ENCODE data around the gene TMEFF2.

The TMEFF2 gene

GRCh38 chr2:192013211-192013610, 181.5 kb downstream of the TMEFF2 start:
- no peak for TF ChIP-seq CTCF (IDR thresholded peaks at IDR 0.05; ENCODE audit: control insufficient read depth, extremely low read depth, insufficient read depth)
- DNase-seq (ENCODE audit: low read depth) = no peak
- H3K4me3 ChIP-seq (ENCODE audit: low read depth, low read length) = no peak overlapping the region

DNA sequence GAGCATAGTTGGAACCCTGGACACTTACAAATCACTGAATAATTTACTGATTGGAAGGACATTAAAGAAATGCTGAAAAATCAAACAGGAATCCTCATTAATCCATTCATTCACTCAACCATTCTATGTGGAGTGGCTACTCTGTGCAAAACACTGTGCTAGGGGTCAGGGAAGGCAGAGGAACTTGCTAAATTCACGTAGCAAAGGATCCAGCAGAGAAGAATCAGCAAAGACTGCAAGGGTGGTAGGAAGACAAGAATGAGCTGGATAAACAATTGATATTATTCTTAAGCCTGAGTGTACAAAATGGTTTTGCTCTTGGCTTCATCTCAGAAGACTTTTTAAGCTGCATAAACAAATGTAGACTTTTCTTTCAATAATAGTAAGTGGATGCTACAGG, 183.5 kb downstream of the TMEFF2 start:
- TF ChIP-seq CTCF (IDR thresholded peaks at IDR 0.05; ENCODE audit: control insufficient read depth, extremely low read depth, insufficient read depth) = no peak
- H3K4me3 ChIP-seq (ENCODE audit: low read depth, low read length) = no peak overlapping the region
- DNase-seq (ENCODE audit: low read depth) = no peak

GRCh38 chr2:192010073-192010472, 184.7 kb downstream of the TMEFF2 start:
- DNase-seq (ENCODE audit: low read depth) = no peak
- no peak for TF ChIP-seq CTCF (IDR thresholded peaks at IDR 0.05; ENCODE audit: control insufficient read depth, extremely low read depth, insufficient read depth)
- H3K4me3 ChIP-seq (ENCODE audit: low read depth, low read length) = no peak overlapping the region

- TF ChIP-seq CTCF (IDR thresholded peaks at IDR 0.05; ENCODE audit: control insufficient read depth, extremely low read depth, insufficient read depth) = no peak
- DNase-seq (ENCODE audit: low read depth) = no peak
- H3K4me3 ChIP-seq (ENCODE audit: low read depth, low read length) = no peak overlapping the region
Observed at GRCh38 chr2:192007581-192008228, 187.0 kb downstream of the TMEFF2 start.

DNA sequence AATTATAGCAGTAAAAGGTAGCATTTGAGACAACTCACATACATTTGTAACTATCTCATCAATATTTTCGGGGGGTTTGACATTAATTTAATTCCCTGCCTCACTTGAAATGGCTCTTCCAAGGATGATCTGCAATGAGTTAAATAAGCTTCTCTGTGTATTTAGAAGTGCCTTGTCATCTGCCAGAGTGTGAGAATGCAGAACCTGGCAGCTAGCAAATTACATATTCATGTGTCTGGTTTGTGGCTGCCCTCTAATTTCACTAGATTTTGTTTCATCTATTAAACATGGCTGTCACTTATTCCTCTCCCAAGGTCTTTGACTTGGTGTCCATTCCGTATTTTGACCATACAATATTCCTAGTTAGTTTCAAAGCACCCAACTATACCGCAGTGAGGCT, 189.5 kb downstream of the TMEFF2 start:
- no peak for TF ChIP-seq CTCF (IDR thresholded peaks at IDR 0.05; ENCODE audit: control insufficient read depth, extremely low read depth, insufficient read depth)
- no peak overlapping the region for H3K4me3 ChIP-seq (ENCODE audit: low read depth, low read length)

DNA sequence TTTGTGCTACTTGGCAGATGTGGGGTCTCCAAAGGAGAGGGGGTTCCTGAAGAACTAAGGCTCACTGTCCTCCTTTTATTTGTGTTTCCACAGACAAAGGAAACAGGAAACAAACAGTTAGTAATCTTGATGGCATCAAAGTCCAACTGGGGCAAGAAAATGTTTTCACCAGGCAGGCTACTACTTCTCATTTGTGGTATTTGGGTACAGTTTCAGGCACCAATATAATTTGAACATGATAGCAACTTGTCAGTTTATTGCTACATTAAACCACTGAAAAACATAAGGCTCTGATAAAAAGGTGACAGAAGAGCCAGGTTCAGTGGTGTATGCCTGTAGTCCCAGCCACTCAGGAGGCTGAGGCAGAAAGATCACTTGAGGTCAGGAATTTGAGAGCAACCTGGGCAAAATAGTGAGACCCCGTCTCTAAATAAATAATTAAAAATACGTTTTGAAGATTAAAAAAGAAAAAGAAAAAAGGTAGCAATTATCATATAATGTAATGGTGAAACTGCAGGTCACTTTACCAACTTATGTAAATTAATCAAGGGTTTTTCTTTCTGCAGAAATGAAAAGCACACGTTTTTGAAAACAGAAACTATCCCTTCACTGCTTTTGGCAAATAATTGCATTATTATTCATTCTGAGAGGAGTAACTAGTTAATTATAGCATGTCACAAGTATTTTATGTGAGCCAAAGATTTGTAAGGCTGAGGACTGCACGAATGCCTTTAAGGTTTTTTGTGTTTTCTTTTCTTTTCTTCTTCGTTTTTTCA, 190.4 kb downstream of the TMEFF2 start:
- TF ChIP-seq CTCF (IDR thresholded peaks at IDR 0.05; ENCODE audit: control insufficient read depth, extremely low read depth, insufficient read depth) = no peak
- DNase-seq (ENCODE audit: low read depth) = no peak
- no peak overlapping the region for H3K4me3 ChIP-seq (ENCODE audit: low read depth, low read length)

More for the DNA sequence above, 189.5 kb downstream of the TMEFF2 start:
- no peak for DNase-seq (ENCODE audit: low read depth)
